Astrocyte (in vitro differentiated cells and primary cell): ENCODE data around the gene LILRB2.

Experiments used
- EZH2 ChIP-seq: IDR thresholded peaks from 2 replicates; pipeline ENCODE4 v1.6.1; 2012; ENCODE audit warnings: mild to moderate bottlenecking, low read length, inconsistent platforms; ENCODE audit not compliant: insufficient read depth
- TF ChIP-seq, protein P1 (sequence below): IDR thresholded peaks from 2 replicates; pipeline ENCODE4 v1.5.1; 2011; ENCODE audit warnings: low read depth, mild to moderate bottlenecking, inconsistent platforms, low read length, moderate library complexity; ENCODE audit not compliant: insufficient read depth

DNA sequence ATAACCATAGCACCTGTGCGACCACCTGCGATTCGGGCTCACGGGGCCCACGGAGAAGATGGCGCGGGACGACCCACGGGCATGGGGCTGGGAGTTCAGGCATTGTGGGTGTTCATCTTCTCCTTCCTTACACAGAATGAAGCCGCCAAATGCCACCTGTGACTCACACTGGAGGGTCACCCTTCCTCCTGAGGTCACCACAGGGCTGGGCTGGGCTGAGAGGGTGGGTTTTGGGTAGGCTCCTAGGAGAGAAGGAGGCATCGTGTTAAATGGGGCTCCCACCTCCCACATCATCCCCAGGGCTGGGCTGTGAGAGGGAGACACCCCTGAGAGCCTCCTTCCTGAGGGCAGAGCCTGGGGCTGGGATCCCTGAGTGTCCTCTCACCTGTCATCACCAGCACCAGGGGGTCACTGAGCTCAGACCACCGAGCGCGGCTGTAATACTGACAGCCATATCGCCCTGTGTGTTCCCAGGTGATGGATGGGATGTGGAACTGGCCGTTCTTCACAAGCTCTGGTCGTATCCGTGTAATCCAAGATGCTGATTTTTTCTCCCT is 1.4 kb downstream of the LILRB2 start:
- TF ChIP-seq, protein P1, sequence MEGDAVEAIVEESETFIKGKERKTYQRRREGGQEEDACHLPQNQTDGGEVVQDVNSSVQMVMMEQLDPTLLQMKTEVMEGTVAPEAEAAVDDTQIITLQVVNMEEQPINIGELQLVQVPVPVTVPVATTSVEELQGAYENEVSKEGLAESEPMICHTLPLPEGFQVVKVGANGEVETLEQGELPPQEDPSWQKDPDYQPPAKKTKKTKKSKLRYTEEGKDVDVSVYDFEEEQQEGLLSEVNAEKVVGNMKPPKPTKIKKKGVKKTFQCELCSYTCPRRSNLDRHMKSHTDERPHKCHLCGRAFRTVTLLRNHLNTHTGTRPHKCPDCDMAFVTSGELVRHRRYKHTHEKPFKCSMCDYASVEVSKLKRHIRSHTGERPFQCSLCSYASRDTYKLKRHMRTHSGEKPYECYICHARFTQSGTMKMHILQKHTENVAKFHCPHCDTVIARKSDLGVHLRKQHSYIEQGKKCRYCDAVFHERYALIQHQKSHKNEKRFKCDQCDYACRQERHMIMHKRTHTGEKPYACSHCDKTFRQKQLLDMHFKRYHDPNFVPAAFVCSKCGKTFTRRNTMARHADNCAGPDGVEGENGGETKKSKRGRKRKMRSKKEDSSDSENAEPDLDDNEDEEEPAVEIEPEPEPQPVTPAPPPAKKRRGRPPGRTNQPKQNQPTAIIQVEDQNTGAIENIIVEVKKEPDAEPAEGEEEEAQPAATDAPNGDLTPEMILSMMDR: no peak
- no peak for TF ChIP-seq EZH2
